ENCODE data around the gene DOCK9.

DNA sequence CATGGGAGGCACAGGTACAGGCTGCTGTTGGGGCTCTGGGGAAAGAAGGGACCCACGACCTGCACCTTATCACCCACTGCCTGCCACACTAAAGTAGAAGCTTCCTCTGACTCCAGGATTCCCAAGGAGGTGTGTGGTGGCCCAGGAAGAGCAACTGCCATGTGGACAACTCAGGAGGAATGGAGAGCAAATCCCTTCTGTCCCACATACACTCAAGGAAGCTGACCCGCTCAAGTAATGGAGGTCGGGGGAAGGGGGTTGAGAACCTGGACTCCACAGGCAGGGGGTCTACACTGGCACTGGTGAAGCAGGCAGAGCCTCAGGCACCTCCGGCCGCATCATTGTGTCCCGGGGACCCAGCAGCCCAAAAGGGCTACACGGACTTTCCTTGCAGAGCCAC lies 196.0 kb downstream of the DOCK9 start:
- no peak for TF ChIP-seq POLR2AphosphoS5 (IDR thresholded peaks at IDR 0.05; ENCODE audit: insufficient read depth, low read depth, low read length)
- TF ChIP-seq, protein P1, sequence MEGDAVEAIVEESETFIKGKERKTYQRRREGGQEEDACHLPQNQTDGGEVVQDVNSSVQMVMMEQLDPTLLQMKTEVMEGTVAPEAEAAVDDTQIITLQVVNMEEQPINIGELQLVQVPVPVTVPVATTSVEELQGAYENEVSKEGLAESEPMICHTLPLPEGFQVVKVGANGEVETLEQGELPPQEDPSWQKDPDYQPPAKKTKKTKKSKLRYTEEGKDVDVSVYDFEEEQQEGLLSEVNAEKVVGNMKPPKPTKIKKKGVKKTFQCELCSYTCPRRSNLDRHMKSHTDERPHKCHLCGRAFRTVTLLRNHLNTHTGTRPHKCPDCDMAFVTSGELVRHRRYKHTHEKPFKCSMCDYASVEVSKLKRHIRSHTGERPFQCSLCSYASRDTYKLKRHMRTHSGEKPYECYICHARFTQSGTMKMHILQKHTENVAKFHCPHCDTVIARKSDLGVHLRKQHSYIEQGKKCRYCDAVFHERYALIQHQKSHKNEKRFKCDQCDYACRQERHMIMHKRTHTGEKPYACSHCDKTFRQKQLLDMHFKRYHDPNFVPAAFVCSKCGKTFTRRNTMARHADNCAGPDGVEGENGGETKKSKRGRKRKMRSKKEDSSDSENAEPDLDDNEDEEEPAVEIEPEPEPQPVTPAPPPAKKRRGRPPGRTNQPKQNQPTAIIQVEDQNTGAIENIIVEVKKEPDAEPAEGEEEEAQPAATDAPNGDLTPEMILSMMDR (IDR thresholded peaks at IDR 0.05; ENCODE audit: extremely low read depth in 1 of 2, insufficient read depth in 1 of 2, low read depth in 1 of 2, low read length in 2 of 2): no peak
- TF ChIP-seq POLR2A (IDR thresholded peaks at IDR 0.05; ENCODE audit: low read depth, low read length): no peak
- TF ChIP-seq GATA2 (IDR thresholded peaks at IDR 0.05; ENCODE audit: insufficient read depth, insufficient read length, low read depth, low read length): no peak
- no peak for TF ChIP-seq JUN (IDR thresholded peaks at IDR 0.05; ENCODE audit: borderline replicate concordance, insufficient read depth, insufficient read length, low read depth)
- TF ChIP-seq, protein P2, sequence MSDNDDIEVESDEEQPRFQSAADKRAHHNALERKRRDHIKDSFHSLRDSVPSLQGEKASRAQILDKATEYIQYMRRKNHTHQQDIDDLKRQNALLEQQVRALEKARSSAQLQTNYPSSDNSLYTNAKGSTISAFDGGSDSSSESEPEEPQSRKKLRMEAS (IDR thresholded peaks at IDR 0.05; ENCODE audit: insufficient read depth, insufficient read length): no peak
- no peak for TF ChIP-seq EZH2 (IDR thresholded peaks at IDR 0.05; ENCODE audit: borderline replicate concordance, low read depth, low read length, severe bottlenecking)
- TF ChIP-seq MYC (IDR thresholded peaks at IDR 0.05; ENCODE audit: low read depth, low read length): no peak
- no peak for TF ChIP-seq FOS (IDR thresholded peaks at IDR 0.05; ENCODE audit: borderline replicate concordance, insufficient read depth, low read length)

Measured in endothelial cell of umbilical vein (primary cell).